HepG2 (cell line): Measurements from ENCODE around the gene SMIM8. TPM values are rescaled to one million over a fixed set of nuclear protein-coding genes. Genes with fewer than 3 reads are reported as not detected.
A peak's percentile ranks its signal among the peaks of the same experiment; 100 is the strongest.

Source experiments
- AKAP8 ChIP-seq: sonication (generic); formaldehyde crosslinking; IDR thresholded peaks from 2 replicates; pipeline ENCODE4 v1.5.1; 2020; ENCODE audit warnings: mild to moderate bottlenecking, missing genetic modification reagents
- CREB1 ChIP-seq, 2 experiments: fragments of 450-650 bp in 1 of 2; IDR thresholded peaks; 2 replicates each; pipeline ENCODE4 v1.6.1; 2016 to 2017; ENCODE audit warnings: control low read depth in 1 of 2, mild to moderate bottlenecking in 1 of 2, missing compliant biosample characterization in 1 of 2, missing genetic modification characterization in 1 of 2
- DNMT1 ChIP-seq: sonication (generic); formaldehyde crosslinking; IDR thresholded peaks from 2 replicates; pipeline ENCODE4 v1.5.1; 2020; ENCODE audit warnings: mild to moderate bottlenecking, missing genetic modification reagents
- FIP1L1 ChIP-seq: fragments of 200-400 bp; formaldehyde crosslinking; IDR thresholded peaks from 2 replicates; pipeline ENCODE4 v1.6.1; 2018; ENCODE audit warnings: low read depth, mild to moderate bottlenecking, low read length, moderate library complexity, borderline replicate concordance; ENCODE audit not compliant: insufficient read depth
- GATAD2A ChIP-seq: IDR thresholded peaks from 2 replicates; pipeline ENCODE4 v1.6.1; 2016
- GTF3A ChIP-seq: sonication (generic); formaldehyde crosslinking; conservative IDR thresholded peaks from 2 replicates; pipeline ENCODE4 v1.4.0; 2020; ENCODE audit warnings: mild to moderate bottlenecking, missing genetic modification reagents
- HNRNPL ChIP-seq: fragments of 200-400 bp; formaldehyde crosslinking; IDR thresholded peaks from 2 replicates; pipeline ENCODE4 v1.6.1; 2017; ENCODE audit warnings: mild to moderate bottlenecking, low read depth, low read length
- HNRNPLL ChIP-seq: fragments of 200-400 bp; formaldehyde crosslinking; IDR thresholded peaks from 2 replicates; pipeline ENCODE4 v1.6.1; 2017; ENCODE audit warnings: mild to moderate bottlenecking, low read depth, low read length; ENCODE audit not compliant: poor library complexity, severe bottlenecking
- KLF6 ChIP-seq: IDR thresholded peaks from 2 replicates; pipeline ENCODE4 v1.8.0; 2016; ENCODE audit warnings: missing biosample characterization, missing genetic modification reagents
- MAZ ChIP-seq, 2 experiments: sonication (generic) in 1 of 2; formaldehyde crosslinking in 1 of 2; IDR thresholded peaks; 2 replicates each; pipeline versions ENCODE4 v1.5.0 to v1.6.1; 2012 to 2020; ENCODE audit warnings: low read depth in 2 of 2, mild to moderate bottlenecking in 2 of 2, borderline replicate concordance in 1 of 2, improper control_type of control experiment in 1 of 2, low read length in 1 of 2, missing genetic modification reagents in 1 of 2, moderate library complexity in 1 of 2
- MXI1 ChIP-seq: IDR thresholded peaks from 3 replicates; pipeline ENCODE4 v1.6.1; 2012; ENCODE audit warnings: low read depth, low read length, inconsistent platforms, borderline replicate concordance
- NR2F6 ChIP-seq, 2 experiments: IDR thresholded peaks; 2 replicates each; pipeline ENCODE4 v1.6.1; 2016; ENCODE audit warnings: antibody characterized with exemption in 1 of 2, mild to moderate bottlenecking in 1 of 2
- RAD51 ChIP-seq: fragments of 450-650 bp; IDR thresholded peaks from 2 replicates; pipeline ENCODE4 v1.6.1; 2016; ENCODE audit warnings: borderline replicate concordance
- RARA ChIP-seq: IDR thresholded peaks from 2 replicates; pipeline ENCODE4 v1.6.1; 2016; ENCODE audit warnings: missing genetic modification reagents, missing compliant biosample characterization
- REL ChIP-seq: sonication (generic); formaldehyde crosslinking; conservative IDR thresholded peaks from 2 replicates; pipeline ENCODE4 v1.8.0; 2022; ENCODE audit warnings: mild to moderate bottlenecking, missing genetic modification reagents, moderate library complexity
- THAP11 ChIP-seq: IDR thresholded peaks from 2 replicates; pipeline ENCODE4 v1.6.1; 2016; ENCODE audit warnings: missing biosample characterization, missing genetic modification reagents
- ZMYM2 ChIP-seq: sonication (generic); formaldehyde crosslinking; IDR thresholded peaks from 2 replicates; pipeline ENCODE4 v1.8.0; 2022; ENCODE audit warnings: mild to moderate bottlenecking, missing genetic modification reagents
- ZNF207 ChIP-seq: fragments of 450-650 bp; IDR thresholded peaks from 2 replicates; pipeline ENCODE4 v1.6.1; 2016; ENCODE audit warnings: antibody characterized with exemption, borderline replicate concordance
- ZNF224 ChIP-seq: sonication (generic); formaldehyde crosslinking; IDR thresholded peaks from 2 replicates; pipeline ENCODE4 v1.5.0; 2020; ENCODE audit warnings: mild to moderate bottlenecking, missing genetic modification reagents
- ZNF232 ChIP-seq: sonication (generic); formaldehyde crosslinking; IDR thresholded peaks from 2 replicates; pipeline ENCODE4 v1.4.0; 2020; ENCODE audit warnings: missing genetic modification reagents, borderline replicate concordance
- ZNF235 ChIP-seq: sonication (generic); formaldehyde crosslinking; IDR thresholded peaks from 2 replicates; pipeline ENCODE4 v1.8.1; 2023; ENCODE audit warnings: mild to moderate bottlenecking, missing genetic modification reagents, borderline replicate concordance
- ZNF335 ChIP-seq: sonication (generic); formaldehyde crosslinking; IDR thresholded peaks from 2 replicates; pipeline ENCODE4 v1.4.0; 2020; ENCODE audit warnings: missing genetic modification reagents
- ZNF629 ChIP-seq: sonication (generic); formaldehyde crosslinking; conservative IDR thresholded peaks from 2 replicates; pipeline ENCODE4 v1.5.0; 2020; ENCODE audit warnings: missing genetic modification reagents
- ZNF879 ChIP-seq: sonication (generic); formaldehyde crosslinking; IDR thresholded peaks from 2 replicates; pipeline ENCODE4 v1.8.1; 2023; ENCODE audit warnings: missing genetic modification reagents
- ZSCAN22 ChIP-seq: sonication (generic); formaldehyde crosslinking; IDR thresholded peaks from 2 replicates; pipeline ENCODE4 v1.4.0; 2020; ENCODE audit warnings: mild to moderate bottlenecking, missing genetic modification reagents
- polyA plus RNA-seq, 8 experiments: library from polyadenylated mRNA; depleted of rRNA in 3 of 8; stranded (reverse) in 7 of 8; unstranded in 1 of 8; fragments of >200 nt; fragmentation: Illumina TruSeq in 4 of 8; extraction: Trizol in 4 of 8; gene quantifications; 2 replicates each; pipeline versions ENCODE4 v1.2.1 to v1.2.3, GENCODE V29; 2011 to 2016; ENCODE audit warnings: low read depth in 4 of 8, missing spikeins in 1 of 8, mixed read lengths in 1 of 8; ENCODE audit not compliant: insufficient read depth in 1 of 8
- total RNA-seq, 5 experiments: library from RNA; depleted of rRNA; stranded (reverse); fragments of >200 nt; fragmentation: Illumina TruSeq; extraction: Trizol; gene quantifications; 2 replicates each; pipeline ENCODE4 v1.2.3, GENCODE V29; 2016; ENCODE audit warnings: low read depth in 1 of 5
- TF ChIP-seq, protein P1 (sequence below): IDR thresholded peaks from 2 replicates; pipeline ENCODE4 v1.6.1; 2016
- TF ChIP-seq, protein P2 (sequence below): sonication (generic); formaldehyde crosslinking; IDR thresholded peaks from 2 replicates; pipeline ENCODE4 v1.4.0; 2020; ENCODE audit warnings: missing genetic modification reagents, borderline replicate concordance

Gene SMIM8
- total and polyA plus RNA-seq, 2 of the 13 experiments (the other 11 are each of a cell fraction or from before 2014, with no cell fraction given) = 4.8 to 10.0 TPM

DNA sequence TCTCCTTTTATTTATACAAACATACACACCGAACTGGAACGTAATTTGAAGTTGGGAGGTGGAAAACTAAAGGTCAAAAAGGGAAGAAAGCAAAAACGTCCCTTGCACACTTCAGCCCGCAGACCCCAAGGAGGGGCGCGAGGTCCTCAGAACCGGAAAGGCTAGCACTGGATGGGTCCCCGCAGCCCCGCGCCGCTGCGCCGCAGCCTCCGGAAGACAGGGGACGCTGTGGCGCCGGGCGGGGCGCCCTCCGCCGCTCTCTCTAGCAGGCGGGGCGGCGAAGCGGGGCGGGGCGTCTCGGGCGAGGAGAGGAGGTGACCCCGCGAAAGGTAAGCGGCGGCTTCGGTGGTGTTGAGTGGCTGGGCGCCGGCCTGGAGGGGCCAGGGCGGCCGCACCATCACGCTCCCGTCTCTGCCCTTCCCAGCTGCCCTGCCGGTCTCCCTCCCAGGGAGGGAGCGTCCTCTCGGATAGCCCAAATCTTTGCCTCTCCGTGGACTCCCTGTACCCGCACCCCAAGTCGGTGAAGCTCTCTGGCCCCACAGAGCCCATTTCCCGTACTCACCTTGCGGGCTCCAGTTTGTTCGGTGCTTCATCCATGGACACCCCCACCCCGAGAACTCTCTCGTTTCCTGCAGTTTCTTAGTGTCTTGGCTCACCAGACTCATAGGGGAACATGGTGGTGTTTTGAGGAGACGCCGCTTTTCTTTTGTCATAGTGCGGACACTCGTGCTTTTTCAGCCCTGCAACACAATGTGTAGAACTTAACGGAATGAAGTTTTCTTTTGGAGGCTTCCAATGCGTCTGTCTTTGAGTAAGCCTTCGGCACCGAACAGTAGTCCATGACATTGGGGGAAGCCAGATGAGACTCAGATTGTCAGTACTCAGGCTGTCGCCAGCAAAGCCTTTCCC lies at the start of gene SMIM8 (continued):
- TF ChIP-seq, protein P1, sequence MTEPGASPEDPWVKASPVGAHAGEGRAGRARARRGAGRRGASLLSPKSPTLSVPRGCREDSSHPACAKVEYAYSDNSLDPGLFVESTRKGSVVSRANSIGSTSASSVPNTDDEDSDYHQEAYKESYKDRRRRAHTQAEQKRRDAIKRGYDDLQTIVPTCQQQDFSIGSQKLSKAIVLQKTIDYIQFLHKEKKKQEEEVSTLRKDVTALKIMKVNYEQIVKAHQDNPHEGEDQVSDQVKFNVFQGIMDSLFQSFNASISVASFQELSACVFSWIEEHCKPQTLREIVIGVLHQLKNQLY (CRISPR knock-in tag) = no peak
- peak; percentile 56; the same call in 1 of the 2 replicates for TF ChIP-seq ZNF629 (CRISPR knock-in tag)
- TF ChIP-seq AKAP8 = peak; percentile 87
- peak; percentile 80; the same call in 1 of the 2 replicates for TF ChIP-seq ZNF235
- TF ChIP-seq RAD51 = no peak
- TF ChIP-seq REL = peak; percentile 74; the same call in 1 of the 2 replicates
- no peak for TF ChIP-seq FIP1L1
- TF ChIP-seq ZSCAN22 (CRISPR knock-in tag) = no peak
- TF ChIP-seq ZNF224 (CRISPR knock-in tag) = peak; percentile 57; the same call in 1 of the 2 replicates
- no peak; the same call in 1 of the 2 replicates for TF ChIP-seq NR2F6 (IDR thresholded peaks at IDR 0.05)
- TF ChIP-seq NR2F6 (CRISPR knock-in tag; IDR thresholded peaks at IDR 0.05) = peak; percentile 31; the same call in 1 of the 2 replicates
- peak; percentile 85 for TF ChIP-seq KLF6 (CRISPR knock-in tag)
- no peak for TF ChIP-seq ZNF879 (CRISPR knock-in tag)
- peak; percentile 93; the same call in 1 of the 2 replicates for TF ChIP-seq DNMT1
- 0 out of 2 replicates have a peak, but pooled peaks have one; percentile 35 for TF ChIP-seq HNRNPL
- TF ChIP-seq HNRNPLL = peak; percentile 61
- 0 out of 2 replicates have a peak, but pooled peaks have one; percentile 64 for TF ChIP-seq ZNF232
- peak; percentile 34; the same call in 1 of the 2 replicates for TF ChIP-seq GATAD2A (CRISPR knock-in tag)
- no peak for TF ChIP-seq CREB1 (IDR thresholded peaks at IDR 0.05)
- TF ChIP-seq CREB1 (CRISPR knock-in tag; IDR thresholded peaks at IDR 0.05) = no peak
- no peak for TF ChIP-seq ZNF207
- TF ChIP-seq MXI1 = no peak; the same call in 2 of the 3 replicates
- peak; percentile 63 for TF ChIP-seq RARA
- TF ChIP-seq ZMYM2 (CRISPR knock-in tag) = no peak
- no peak for TF ChIP-seq ZNF335 (CRISPR knock-in tag)
- no peak for TF ChIP-seq GTF3A (CRISPR knock-in tag)
- TF ChIP-seq THAP11 = peak; percentile 94
- TF ChIP-seq, protein P2, sequence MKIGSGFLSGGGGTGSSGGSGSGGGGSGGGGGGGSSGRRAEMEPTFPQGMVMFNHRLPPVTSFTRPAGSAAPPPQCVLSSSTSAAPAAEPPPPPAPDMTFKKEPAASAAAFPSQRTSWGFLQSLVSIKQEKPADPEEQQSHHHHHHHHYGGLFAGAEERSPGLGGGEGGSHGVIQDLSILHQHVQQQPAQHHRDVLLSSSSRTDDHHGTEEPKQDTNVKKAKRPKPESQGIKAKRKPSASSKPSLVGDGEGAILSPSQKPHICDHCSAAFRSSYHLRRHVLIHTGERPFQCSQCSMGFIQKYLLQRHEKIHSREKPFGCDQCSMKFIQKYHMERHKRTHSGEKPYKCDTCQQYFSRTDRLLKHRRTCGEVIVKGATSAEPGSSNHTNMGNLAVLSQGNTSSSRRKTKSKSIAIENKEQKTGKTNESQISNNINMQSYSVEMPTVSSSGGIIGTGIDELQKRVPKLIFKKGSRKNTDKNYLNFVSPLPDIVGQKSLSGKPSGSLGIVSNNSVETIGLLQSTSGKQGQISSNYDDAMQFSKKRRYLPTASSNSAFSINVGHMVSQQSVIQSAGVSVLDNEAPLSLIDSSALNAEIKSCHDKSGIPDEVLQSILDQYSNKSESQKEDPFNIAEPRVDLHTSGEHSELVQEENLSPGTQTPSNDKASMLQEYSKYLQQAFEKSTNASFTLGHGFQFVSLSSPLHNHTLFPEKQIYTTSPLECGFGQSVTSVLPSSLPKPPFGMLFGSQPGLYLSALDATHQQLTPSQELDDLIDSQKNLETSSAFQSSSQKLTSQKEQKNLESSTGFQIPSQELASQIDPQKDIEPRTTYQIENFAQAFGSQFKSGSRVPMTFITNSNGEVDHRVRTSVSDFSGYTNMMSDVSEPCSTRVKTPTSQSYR (CRISPR knock-in tag) = peak; percentile 29; the same call in 1 of the 2 replicates
- peak; percentile 98 for TF ChIP-seq MAZ (IDR thresholded peaks at IDR 0.05; ENCODE audit: borderline replicate concordance, low read depth, low read length)
- TF ChIP-seq MAZ (CRISPR knock-in tag; IDR thresholded peaks at IDR 0.05; ENCODE audit: low read depth) = peak; percentile 99
